ENCODE measurements around the gene PGAM5.

PGAM5 gene

GRCh38 chr12:132674561-132674960, 36.1 kb upstream of the PGAM5 start:
- no peak overlapping the region for H3K4me3 ChIP-seq (ENCODE audit: low read length)
- no peak for TF ChIP-seq CTCF (conservative IDR thresholded peaks at IDR 0.05; ENCODE audit: low read depth, low read length)
- DNase-seq (ENCODE audit: low read depth), result no peak

GRCh38 chr12:132675757-132676432, 34.7 kb upstream of the PGAM5 start:
- TF ChIP-seq CTCF (conservative IDR thresholded peaks at IDR 0.05; ENCODE audit: low read depth, low read length), result no peak
- H3K4me3 ChIP-seq (ENCODE audit: low read length), result no peak overlapping the region
- DNase-seq (ENCODE audit: low read depth), result no peak

GRCh38 chr12:132677492-132677891, 33.1 kb upstream of the PGAM5 start:
- TF ChIP-seq CTCF (conservative IDR thresholded peaks at IDR 0.05; ENCODE audit: low read depth, low read length), result no peak
- H3K4me3 ChIP-seq (ENCODE audit: low read length), result no peak overlapping the region
- no peak for DNase-seq (ENCODE audit: low read depth)

- TF ChIP-seq CTCF (conservative IDR thresholded peaks at IDR 0.05; ENCODE audit: low read depth, low read length), result no peak
- no peak for DNase-seq (ENCODE audit: low read depth)
- no peak overlapping the region for H3K4me3 ChIP-seq (ENCODE audit: low read length)
Observed at GRCh38 chr12:132685400-132685799, 25.2 kb upstream of the PGAM5 start.

- H3K4me3 ChIP-seq (ENCODE audit: low read length), result peak overlapping the region; percentile 55
- no peak for TF ChIP-seq CTCF (conservative IDR thresholded peaks at IDR 0.05; ENCODE audit: low read depth, low read length)
- no peak for DNase-seq (ENCODE audit: low read depth)
Observed at GRCh38 chr12:132686825-132687210, 23.8 kb upstream of the PGAM5 start.

- peak within 1 kb of the TSS; percentile 55 for H3K4me3 ChIP-seq (ENCODE audit: low read length)
- TF ChIP-seq CTCF (conservative IDR thresholded peaks at IDR 0.05; ENCODE audit: low read depth, low read length), result no peak
- DNase-seq (ENCODE audit: low read depth), result peak; percentile 77
Observed at GRCh38 chr12:132687211-132688164, 23.2 kb upstream of the PGAM5 start, which contains the start of the genes POLE and PXMP2. POLE (minus strand) TSS chr12:132687342; CDS start chr12:132687315, 27 bp downstream. PXMP2 (plus strand) TSS chr12:132687587; CDS start chr12:132687671, 84 bp downstream.
